T-helper 1 cell treated with Interleukin-12 subunit alpha and Interleukin-12 subunit beta and Interleukin-4 antibody, amounts not matched to agents 30 μg/mL and 1 μg/mL, for 36 hours (primary cell): ENCODE measurements around the gene PNMT.

ENCODE experiments used
- H3K27ac Mint-ChIP-seq: one replicate; pipeline ENCODE4 v1.8.0; 2021; ENCODE audit warnings: mild to moderate bottlenecking, mixed read lengths
- H3K27me3 Mint-ChIP-seq: one replicate; pipeline ENCODE4 v1.8.0; 2021; ENCODE audit warnings: low read depth, mixed read lengths
- H3K36me3 Mint-ChIP-seq: one replicate; pipeline ENCODE4 v1.8.0; 2021; ENCODE audit warnings: low read depth, mixed read lengths
- H3K4me1 Mint-ChIP-seq: one replicate; pipeline ENCODE4 v1.8.0; 2021; ENCODE audit warnings: low read depth, mixed read lengths
- H3K4me3 Mint-ChIP-seq: one replicate; pipeline ENCODE4 v1.8.0; 2021; ENCODE audit warnings: mild to moderate bottlenecking, moderate library complexity, mixed read lengths
- H3K9me3 Mint-ChIP-seq: one replicate; pipeline ENCODE4 v1.8.0; 2021; ENCODE audit warnings: mixed read lengths

The PNMT gene

GRCh38 chr17:39628655-39629493, 39.4 kb upstream of the PNMT start:
- no peak overlapping the region for H3K27ac Mint-ChIP-seq
- H3K4me1 Mint-ChIP-seq: peaks cover 13% of the 10 kb centered on the region
- peaks cover 62% of the 10 kb centered on the region for H3K27me3 Mint-ChIP-seq
- H3K9me3 Mint-ChIP-seq: no peaks in the 10 kb centered on the region
- no peak overlapping the region for H3K4me3 Mint-ChIP-seq
- no peaks in the 10 kb centered on the region for H3K36me3 Mint-ChIP-seq

DNA sequence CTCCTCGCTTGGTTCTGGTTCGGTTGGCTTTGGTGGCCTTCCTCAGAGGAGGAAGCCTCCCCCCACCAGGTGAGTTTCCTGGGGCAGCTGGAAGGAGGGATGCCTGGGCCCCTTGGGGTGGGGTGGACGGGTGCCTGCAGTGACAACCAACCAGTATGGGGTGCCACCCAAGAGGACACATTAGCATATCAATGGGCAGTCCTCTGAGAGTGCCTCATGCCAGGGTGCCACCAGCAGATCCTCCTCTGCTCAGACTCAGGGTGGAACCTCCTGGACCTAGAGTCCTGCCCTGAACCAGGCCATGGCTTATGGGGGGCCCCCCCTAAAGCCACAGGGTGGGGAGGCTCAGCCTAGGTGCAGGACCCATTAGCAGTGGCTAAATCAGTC, 38.8 kb upstream of the PNMT start:
- H3K27ac Mint-ChIP-seq: no peak overlapping the region
- H3K36me3 Mint-ChIP-seq: no peaks in the 10 kb centered on the region
- H3K27me3 Mint-ChIP-seq: peaks cover 60% of the 10 kb centered on the region
- H3K4me3 Mint-ChIP-seq: no peak overlapping the region
- H3K4me1 Mint-ChIP-seq: peaks cover 13% of the 10 kb centered on the region
- H3K9me3 Mint-ChIP-seq: no peaks in the 10 kb centered on the region

DNA sequence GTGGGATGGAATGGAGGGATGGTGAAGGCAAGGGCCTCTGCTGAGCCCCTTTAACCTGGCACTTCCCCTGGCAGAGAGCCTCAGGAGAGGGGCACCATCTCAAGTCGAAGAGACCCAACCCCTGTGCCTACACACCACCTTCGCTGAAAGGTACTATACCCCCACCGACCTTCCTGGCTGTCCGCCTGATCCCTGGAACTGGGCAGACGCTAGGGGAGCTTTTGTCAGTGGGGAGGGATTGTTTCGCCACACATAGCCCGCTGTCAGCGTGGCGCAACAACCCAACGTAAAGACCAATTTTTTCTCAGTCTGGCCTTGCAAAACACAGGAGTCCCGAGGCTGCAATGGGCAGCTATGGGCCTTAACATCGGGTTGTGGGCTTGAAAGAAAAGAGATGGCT, 38.4 kb upstream of the PNMT start:
- H3K36me3 Mint-ChIP-seq: no peaks in the 10 kb centered on the region
- H3K27me3 Mint-ChIP-seq: peaks cover 56% of the 10 kb centered on the region
- no peak overlapping the region for H3K27ac Mint-ChIP-seq

GRCh38 chr17:39631403-39631802, 36.9 kb upstream of the PNMT start:
- Mint-ChIP-seq H3K27me3 (peaks cover 41% of the 10 kb centered on the region), H3K4me3 (no peak overlapping the region)

More for the DNA sequence above, 38.4 kb upstream of the PNMT start:
- Mint-ChIP-seq H3K4me3 (no peak overlapping the region), H3K4me1 (peaks cover 13% of the 10 kb centered on the region), H3K9me3 (no peaks in the 10 kb centered on the region)

GRCh38 chr17:39632153-39632941, 35.9 kb upstream of the PNMT start:
- H3K27me3 Mint-ChIP-seq: peaks cover 35% of the 10 kb centered on the region
- no peak overlapping the region for H3K27ac Mint-ChIP-seq
- peaks cover 14% of the 10 kb centered on the region for H3K4me1 Mint-ChIP-seq
- no peaks in the 10 kb centered on the region for H3K9me3 Mint-ChIP-seq
- H3K4me3 Mint-ChIP-seq: no peak overlapping the region
- H3K36me3 Mint-ChIP-seq: no peaks in the 10 kb centered on the region

More at GRCh38 chr17:39631403-39631802, 36.9 kb upstream of the PNMT start:
- no peaks in the 10 kb centered on the region for H3K36me3 Mint-ChIP-seq
- H3K27ac Mint-ChIP-seq: no peak overlapping the region
- H3K9me3 Mint-ChIP-seq: no peaks in the 10 kb centered on the region
- H3K4me1 Mint-ChIP-seq: peaks cover 13% of the 10 kb centered on the region

DNA sequence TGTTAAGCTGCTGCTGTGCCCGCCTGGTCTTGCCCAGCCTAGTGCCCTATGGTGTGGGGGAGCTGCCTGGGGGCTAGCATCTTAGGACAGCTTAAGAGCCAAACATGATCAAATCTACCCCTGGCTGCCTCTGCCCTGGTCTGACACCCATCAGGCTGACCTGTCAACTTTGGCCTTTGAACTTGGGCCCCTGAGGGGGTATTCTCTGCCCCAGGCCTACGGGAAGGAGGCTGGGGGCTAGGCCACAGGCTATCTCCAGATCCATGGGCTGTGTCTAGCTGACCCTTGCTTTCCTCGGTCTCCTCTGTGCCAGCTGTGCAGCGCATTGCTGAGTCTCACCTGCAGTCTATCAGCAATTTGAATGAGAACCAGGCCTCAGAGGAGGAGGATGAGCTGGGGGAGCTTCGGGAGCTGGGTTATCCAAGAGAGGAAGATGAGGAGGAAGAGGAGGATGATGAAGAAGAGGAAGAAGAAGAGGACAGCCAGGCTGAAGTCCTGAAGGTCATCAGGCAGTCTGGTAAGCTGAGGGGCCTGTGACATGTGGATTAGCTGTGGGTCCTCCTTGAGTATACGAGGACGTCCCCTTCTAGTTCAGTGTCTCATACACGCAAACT, 34.6 kb upstream of the PNMT start:
- Mint-ChIP-seq H3K27ac (no peak overlapping the region), H3K36me3 (peaks cover 4% of the 10 kb centered on the region), H3K4me1 (peaks cover 26% of the 10 kb centered on the region), H3K27me3 (peaks cover 22% of the 10 kb centered on the region), H3K4me3 (no peak overlapping the region), H3K9me3 (no peaks in the 10 kb centered on the region)

DNA sequence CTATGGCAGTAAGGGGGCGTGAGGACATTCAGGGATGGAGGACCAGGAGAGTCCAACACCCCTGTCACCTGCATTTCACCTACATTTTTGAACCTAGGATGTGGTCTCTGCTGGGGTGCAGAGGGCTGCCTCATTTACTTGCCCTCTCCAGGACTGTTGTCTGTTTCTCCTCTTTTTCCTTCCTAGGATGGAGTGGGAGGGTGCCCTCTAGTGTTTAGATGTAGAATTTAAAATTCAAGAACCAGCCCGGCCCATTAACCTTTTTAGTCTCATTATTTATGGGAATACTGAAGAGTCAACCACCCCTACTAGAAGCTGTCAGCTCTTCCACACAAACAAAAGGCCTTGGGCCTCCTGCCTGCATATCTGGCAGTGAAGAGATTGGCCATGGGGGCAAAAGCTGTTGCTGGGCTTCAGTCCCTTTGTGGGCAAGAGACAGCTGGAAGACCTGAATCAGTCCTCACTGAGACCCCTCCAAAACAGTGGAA, 33.8 kb upstream of the PNMT start:
- Mint-ChIP-seq H3K4me3 (no peak overlapping the region), H3K27ac (no peak overlapping the region), H3K4me1 (peaks cover 32% of the 10 kb centered on the region)

DNA sequence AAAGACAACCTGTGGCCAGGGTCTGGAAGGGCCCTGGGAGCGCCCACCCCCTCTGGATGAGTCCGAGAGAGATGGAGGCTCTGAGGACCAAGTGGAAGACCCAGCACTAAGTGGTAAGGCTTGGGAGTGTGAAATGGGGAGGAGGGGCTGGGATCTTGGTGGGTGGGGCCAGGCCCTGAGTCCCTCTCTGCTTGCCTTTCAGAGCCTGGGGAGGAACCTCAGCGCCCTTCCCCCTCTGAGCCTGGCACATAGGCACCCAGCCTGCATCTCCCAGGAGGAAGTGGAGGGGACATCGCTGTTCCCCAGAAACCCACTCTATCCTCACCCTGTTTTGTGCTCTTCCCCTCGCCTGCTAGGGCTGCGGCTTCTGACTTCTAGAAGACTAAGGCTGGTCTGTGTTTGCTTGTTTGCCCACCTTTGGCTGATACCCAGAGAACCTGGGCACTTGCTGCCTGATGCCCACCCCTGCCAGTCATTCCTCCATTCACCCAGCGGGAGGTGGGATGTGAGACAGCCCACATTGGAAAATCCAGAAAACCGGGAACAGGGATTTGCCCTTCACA, 32.6 kb upstream of the PNMT start:
- Mint-ChIP-seq H3K4me1 (peaks cover 37% of the 10 kb centered on the region), H3K27me3 (peaks cover 12% of the 10 kb centered on the region), H3K27ac (no peak overlapping the region), H3K4me3 (no peak overlapping the region), H3K9me3 (no peaks in the 10 kb centered on the region), H3K36me3 (peaks cover 8% of the 10 kb centered on the region)

More for the DNA sequence above, 33.8 kb upstream of the PNMT start:
- peaks cover 8% of the 10 kb centered on the region for H3K36me3 Mint-ChIP-seq
- H3K27me3 Mint-ChIP-seq: peaks cover 14% of the 10 kb centered on the region
- H3K9me3 Mint-ChIP-seq: no peaks in the 10 kb centered on the region

- Mint-ChIP-seq H3K4me1 (peaks cover 33% of the 10 kb centered on the region), H3K9me3 (no peaks in the 10 kb centered on the region), H3K27me3 (peaks cover 4% of the 10 kb centered on the region), H3K36me3 (peaks cover 8% of the 10 kb centered on the region), H3K4me3 (peak overlapping the region; percentile 96), H3K27ac (peak overlapping the region; percentile 29)
Observed at GRCh38 chr17:39636587-39636926, 31.7 kb upstream of the PNMT start.

DNA sequence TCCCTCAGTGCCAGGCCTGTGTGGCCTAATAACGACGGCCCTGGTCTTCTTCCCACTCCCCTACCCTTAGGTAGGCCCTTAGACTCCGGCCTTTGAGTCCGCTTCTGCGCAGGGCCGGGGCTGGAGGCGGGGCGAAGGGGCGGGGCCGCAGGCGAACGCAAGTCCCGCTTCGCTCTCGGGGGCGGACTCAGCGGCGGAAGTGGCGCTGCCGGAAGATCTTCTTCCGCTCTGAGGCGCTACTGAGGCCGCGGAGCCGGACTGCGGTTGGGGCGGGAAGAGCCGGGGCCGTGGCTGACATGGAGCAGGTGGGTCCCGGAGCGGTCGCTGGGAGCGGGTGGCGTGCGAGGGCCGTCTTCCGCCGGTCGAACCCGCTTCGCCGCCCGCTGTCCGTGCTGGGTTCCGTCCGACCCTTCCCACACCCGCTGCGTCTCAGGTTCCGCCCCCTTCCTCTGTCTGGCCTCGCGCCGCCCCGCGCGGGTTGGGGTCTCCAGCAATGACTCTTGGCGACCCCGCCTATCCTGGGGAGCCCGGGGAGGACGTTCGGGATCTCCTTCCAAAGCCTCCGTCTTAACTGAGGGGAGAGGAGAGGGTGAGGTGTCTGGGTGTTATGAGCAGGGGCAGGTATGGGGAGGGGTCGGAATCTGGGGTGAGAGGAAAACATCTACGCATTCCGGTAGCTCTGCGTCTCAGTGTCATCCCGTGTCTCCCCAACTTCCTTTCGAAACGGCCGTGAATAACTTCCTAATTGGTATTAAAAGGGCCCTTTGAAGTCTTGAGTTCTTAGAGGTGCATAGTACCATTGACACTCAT, 31.1 kb upstream of the PNMT start, which contains the start of gene STARD3:
TSS of gene STARD3 (plus strand) at position 218 of the 810 bp plus-strand sequence. CDS start 16,388 bp downstream, outside the sequence.
- Mint-ChIP-seq H3K27me3 (no peaks in the 10 kb centered on the region), H3K36me3 (peaks cover 8% of the 10 kb centered on the region), H3K4me3 (peak within 1 kb of the TSS; percentile 96), H3K9me3 (no peaks in the 10 kb centered on the region), H3K4me1 (peaks cover 32% of the 10 kb centered on the region), H3K27ac (peak within 1 kb of the TSS; percentile 74)

GRCh38 chr17:39638317-39638716, 29.9 kb upstream of the PNMT start:
- H3K36me3 Mint-ChIP-seq: peaks cover 8% of the 10 kb centered on the region

DNA sequence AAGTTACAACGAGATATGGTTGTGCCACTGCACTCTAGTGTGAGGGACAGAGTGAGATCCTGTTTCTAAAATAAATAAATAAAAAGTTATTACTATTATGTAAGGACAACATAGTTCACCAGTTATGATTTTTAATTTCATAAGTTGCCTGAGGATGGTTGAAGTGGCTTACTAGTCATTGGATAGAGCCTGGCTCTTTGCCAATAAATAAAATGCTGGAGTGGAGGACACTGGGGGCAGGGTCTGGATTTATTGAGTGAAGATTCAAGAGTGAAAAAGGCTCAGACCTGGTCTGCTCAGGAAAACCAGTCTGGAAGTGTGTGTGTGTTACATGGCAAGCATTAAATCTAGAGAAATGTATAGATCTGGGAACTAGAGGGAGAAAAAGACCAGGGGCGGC, 29.2 kb upstream of the PNMT start:
- peaks cover 11% of the 10 kb centered on the region for H3K36me3 Mint-ChIP-seq
- no peak overlapping the region for H3K4me3 Mint-ChIP-seq
- peaks cover 40% of the 10 kb centered on the region for H3K4me1 Mint-ChIP-seq
- no peaks in the 10 kb centered on the region for H3K27me3 Mint-ChIP-seq
- H3K9me3 Mint-ChIP-seq: no peaks in the 10 kb centered on the region
- H3K27ac Mint-ChIP-seq: no peak overlapping the region

More at GRCh38 chr17:39638317-39638716, 29.9 kb upstream of the PNMT start:
- H3K4me1 Mint-ChIP-seq: peaks cover 40% of the 10 kb centered on the region
- no peaks in the 10 kb centered on the region for H3K9me3 Mint-ChIP-seq
- peak overlapping the region; percentile 58 for H3K27ac Mint-ChIP-seq
- H3K4me3 Mint-ChIP-seq: peak overlapping the region; percentile 96
- no peaks in the 10 kb centered on the region for H3K27me3 Mint-ChIP-seq

DNA sequence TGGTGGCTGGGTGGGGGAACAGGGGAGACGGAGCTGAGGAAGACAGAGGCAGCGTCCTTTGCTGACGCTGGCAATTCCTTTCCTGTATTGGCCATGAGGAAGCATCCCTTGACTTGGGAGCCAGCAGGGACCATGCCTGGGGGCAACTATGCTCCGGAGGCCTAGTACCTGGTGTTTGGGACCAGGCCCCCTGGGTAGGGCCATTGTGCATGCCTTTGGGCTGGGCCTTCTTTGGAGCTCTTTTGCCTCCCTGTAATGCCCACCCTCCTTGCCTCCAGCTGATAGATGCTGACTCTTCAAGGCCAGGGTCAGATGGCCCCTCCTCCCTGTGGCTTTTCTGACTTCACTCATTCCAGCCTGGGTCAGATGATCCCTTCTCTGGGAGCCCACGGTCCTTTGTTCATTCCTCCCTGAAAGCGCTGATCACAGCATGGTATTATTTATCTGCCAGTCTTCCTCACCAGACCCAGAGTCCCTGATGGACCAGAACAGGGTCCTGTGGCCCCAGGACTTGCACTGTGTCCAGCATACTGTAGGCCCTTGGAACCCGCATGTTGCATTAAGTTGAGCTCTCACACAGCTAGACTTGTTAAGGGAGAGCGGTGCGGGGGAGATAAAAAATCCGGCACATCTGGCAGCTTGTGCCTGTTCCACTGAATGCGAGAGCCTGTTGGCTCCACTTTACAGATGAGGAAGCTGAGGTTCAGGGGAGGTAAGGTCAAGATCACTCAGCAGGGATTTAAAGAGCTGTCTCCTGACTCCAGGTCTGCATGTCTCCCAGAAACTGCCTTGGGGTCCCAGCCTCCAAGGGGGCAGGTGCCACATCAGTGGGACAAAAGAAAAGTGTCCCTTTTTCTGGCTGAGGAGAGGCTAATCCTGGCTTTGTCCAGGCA, 28.4 kb upstream of the PNMT start:
- Mint-ChIP-seq H3K4me3 (no peak overlapping the region), H3K4me1 (peaks cover 41% of the 10 kb centered on the region), H3K9me3 (no peaks in the 10 kb centered on the region), H3K27ac (no peak overlapping the region), H3K27me3 (no peaks in the 10 kb centered on the region), H3K36me3 (peaks cover 11% of the 10 kb centered on the region)
